Fibroblast of mammary gland (primary cell): ENCODE data around the gene CNEP1R1.
A peak's percentile ranks its signal among the peaks of the same experiment; 100 is the strongest.

ENCODE experiments used
- DNase-seq: peaks from one replicate; pipeline ENCODE4 v3.0.0-alpha.2; 2010; ENCODE audit warnings: low read depth
- H3K4me3 ChIP-seq: 2 replicates; pipeline ENCODE4 v1.5.1; 2011; ENCODE audit warnings: low read depth, mild to moderate bottlenecking, low read length, moderate library complexity; ENCODE audit not compliant: control insufficient read depth
- CTCF ChIP-seq: conservative IDR thresholded peaks from 2 replicates; pipeline ENCODE4 v1.5.1; 2011; ENCODE audit warnings: low read depth, low read length, inconsistent platforms; ENCODE audit not compliant: control insufficient read depth, insufficient read depth

Gene CNEP1R1

GRCh38 chr16:50066482-50067289 lies 41.7 kb downstream of the CNEP1R1 start:
- no peak for TF ChIP-seq CTCF
- peak overlapping the region; percentile 88 for H3K4me3 ChIP-seq
- no peak for DNase-seq

- peak; percentile 79 for DNase-seq
- peak; percentile 78 for TF ChIP-seq CTCF
- peak overlapping the region; percentile 88 for H3K4me3 ChIP-seq
These were observed 42.3 kb downstream of the CNEP1R1 start for GRCh38 chr16:50067290-50067853.

GRCh38 chr16:50068550-50068949 lies 43.5 kb downstream of the CNEP1R1 start:
- DNase-seq = peak; percentile 56
- no peak overlapping the region for H3K4me3 ChIP-seq
- TF ChIP-seq CTCF = no peak

- DNase-seq = no peak
- TF ChIP-seq CTCF = no peak
- no peak overlapping the region for H3K4me3 ChIP-seq
These were observed 44.0 kb downstream of the CNEP1R1 start for GRCh38 chr16:50069060-50069459.

- TF ChIP-seq CTCF = no peak
- no peak overlapping the region for H3K4me3 ChIP-seq
- DNase-seq = no peak
These were observed 46.1 kb downstream of the CNEP1R1 start for GRCh38 chr16:50071075-50071671.

GRCh38 chr16:50072730-50073129 lies 47.7 kb downstream of the CNEP1R1 start:
- no peak for TF ChIP-seq CTCF
- no peak overlapping the region for H3K4me3 ChIP-seq
- DNase-seq = no peak
